Activated effector memory CD4-positive, alpha-beta T cell treated with anti-CD3 and anti-CD28 coated beads, Interleukin-2, amount 50 U/mL, for 16 hours (primary cell): Measurements from ENCODE around the gene CCSER1.
"Not testable (repeated sequence)": the region's sequence is repeated elsewhere in the genome, so short reads cannot be mapped to it uniquely, and the experiment has no call there.

Experiments used
- DNase-seq: peaks from one replicate; pipeline ENCODE4 v3.0.0-alpha.2; 2020

Gene CCSER1

GRCh38 chr4:90456891-90457290 is 329.7 kb downstream of the CCSER1 start:
- DNase-seq, result no peak

- no peak for DNase-seq
These were observed 330.6 kb downstream of the CCSER1 start for GRCh38 chr4:90457817-90458216.

GRCh38 chr4:90458576-90458975 is 331.4 kb downstream of the CCSER1 start:
- DNase-seq, result no peak

GRCh38 chr4:90474484-90474883 is 347.3 kb downstream of the CCSER1 start:
- no peak for DNase-seq

GRCh38 chr4:90476019-90476418 is 348.8 kb downstream of the CCSER1 start:
- no peak for DNase-seq

GRCh38 chr4:90476586-90476985 is 349.4 kb downstream of the CCSER1 start:
- no peak for DNase-seq

GRCh38 chr4:90484894-90485293 is 357.7 kb downstream of the CCSER1 start:
- DNase-seq, result not testable (repeated sequence)

- DNase-seq, result no peak
These were observed 359.2 kb downstream of the CCSER1 start for GRCh38 chr4:90486346-90486745.

- no peak for DNase-seq
These were observed 368.0 kb downstream of the CCSER1 start for GRCh38 chr4:90495211-90495610.

GRCh38 chr4:90495936-90496335 is 368.7 kb downstream of the CCSER1 start:
- DNase-seq, result no peak

GRCh38 chr4:90498175-90498574 is 371.0 kb downstream of the CCSER1 start:
- DNase-seq, result no peak

GRCh38 chr4:90503677-90504076 is 376.5 kb downstream of the CCSER1 start:
- DNase-seq, result no peak

GRCh38 chr4:90515191-90515590 is 388.0 kb downstream of the CCSER1 start:
- DNase-seq, result no peak

- no peak for DNase-seq
These were observed 401.4 kb downstream of the CCSER1 start for GRCh38 chr4:90528551-90528950.

- no peak for DNase-seq
These were observed 409.2 kb downstream of the CCSER1 start for GRCh38 chr4:90536408-90536807.

GRCh38 chr4:90537491-90537890 is 410.3 kb downstream of the CCSER1 start:
- DNase-seq, result no peak

- DNase-seq, result no peak
These were observed 413.3 kb downstream of the CCSER1 start for GRCh38 chr4:90540536-90540935.

GRCh38 chr4:90542216-90542615 is 415.0 kb downstream of the CCSER1 start:
- DNase-seq, result no peak

- DNase-seq, result no peak
These were observed 416.4 kb downstream of the CCSER1 start for GRCh38 chr4:90543419-90544170.

- DNase-seq, result no peak
These were observed 417.4 kb downstream of the CCSER1 start for GRCh38 chr4:90544532-90545045.

GRCh38 chr4:90545380-90545779 is 418.2 kb downstream of the CCSER1 start:
- no peak for DNase-seq

- no peak for DNase-seq
These were observed 418.9 kb downstream of the CCSER1 start for GRCh38 chr4:90546114-90546513.

- no peak for DNase-seq
These were observed 443.4 kb downstream of the CCSER1 start for GRCh38 chr4:90570615-90571014.

- no peak for DNase-seq
These were observed 445.8 kb downstream of the CCSER1 start for GRCh38 chr4:90572996-90573395.

GRCh38 chr4:90575371-90575770 is 448.2 kb downstream of the CCSER1 start:
- no peak for DNase-seq
